T-helper 1 cell treated with Interleukin-12 subunit alpha and Interleukin-12 subunit beta and Interleukin-4 antibody, amounts not matched to agents 30 μg/mL and 1 μg/mL, for 36 hours (primary cell): Measurements from ENCODE around the gene ACRV1.

Experiments
- H3K27ac Mint-ChIP-seq: one replicate; pipeline ENCODE4 v1.8.0; 2021; ENCODE audit warnings: mild to moderate bottlenecking, mixed read lengths
- H3K27me3 Mint-ChIP-seq: one replicate; pipeline ENCODE4 v1.8.0; 2021; ENCODE audit warnings: low read depth, mixed read lengths
- H3K36me3 Mint-ChIP-seq: one replicate; pipeline ENCODE4 v1.8.0; 2021; ENCODE audit warnings: low read depth, mixed read lengths
- H3K4me1 Mint-ChIP-seq: one replicate; pipeline ENCODE4 v1.8.0; 2021; ENCODE audit warnings: low read depth, mixed read lengths
- H3K4me3 Mint-ChIP-seq: one replicate; pipeline ENCODE4 v1.8.0; 2021; ENCODE audit warnings: mild to moderate bottlenecking, moderate library complexity, mixed read lengths
- H3K9me3 Mint-ChIP-seq: one replicate; pipeline ENCODE4 v1.8.0; 2021; ENCODE audit warnings: mixed read lengths

ACRV1 gene

DNA sequence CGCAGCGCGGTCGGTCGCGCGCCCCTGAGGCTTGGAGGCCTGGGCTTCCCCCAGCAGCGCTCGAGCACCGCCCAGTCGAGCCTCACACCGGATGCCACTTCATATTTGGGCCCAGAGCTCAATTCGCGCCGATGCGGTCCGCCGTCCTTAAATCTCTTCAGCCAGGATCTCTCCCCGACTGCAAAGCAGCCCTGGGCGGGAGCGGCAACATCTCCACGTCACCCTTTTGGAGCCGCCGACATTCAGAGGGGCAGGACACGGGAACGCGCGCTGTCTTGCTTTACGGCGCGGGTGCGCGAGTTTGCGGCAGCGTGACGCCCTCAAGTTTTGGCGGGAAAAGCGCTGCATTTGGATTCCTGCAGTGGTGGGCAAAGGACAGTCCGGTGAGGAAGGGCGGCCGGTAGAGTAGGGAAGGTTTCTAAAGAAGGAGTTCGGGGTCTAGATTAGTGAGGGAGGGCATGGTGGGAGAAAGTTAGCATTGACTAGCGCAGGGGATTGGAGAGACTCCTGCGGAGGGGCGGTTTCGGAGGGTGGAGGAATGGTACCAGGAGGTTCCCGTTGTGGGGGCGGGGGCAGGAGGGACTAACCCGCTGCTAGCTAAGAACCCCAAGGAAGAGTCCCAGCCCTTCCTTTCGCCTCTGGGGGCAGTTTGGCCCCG is 54.9 kb downstream of the ACRV1 start:
- H3K4me1 Mint-ChIP-seq = peaks cover 31% of the 10 kb centered on the region
- H3K9me3 Mint-ChIP-seq = no peaks in the 10 kb centered on the region
- peak overlapping the region; percentile 98 for H3K4me3 Mint-ChIP-seq
- H3K36me3 Mint-ChIP-seq = peaks cover 33% of the 10 kb centered on the region
- H3K27ac Mint-ChIP-seq = peak overlapping the region; percentile 98
- no peaks in the 10 kb centered on the region for H3K27me3 Mint-ChIP-seq

DNA sequence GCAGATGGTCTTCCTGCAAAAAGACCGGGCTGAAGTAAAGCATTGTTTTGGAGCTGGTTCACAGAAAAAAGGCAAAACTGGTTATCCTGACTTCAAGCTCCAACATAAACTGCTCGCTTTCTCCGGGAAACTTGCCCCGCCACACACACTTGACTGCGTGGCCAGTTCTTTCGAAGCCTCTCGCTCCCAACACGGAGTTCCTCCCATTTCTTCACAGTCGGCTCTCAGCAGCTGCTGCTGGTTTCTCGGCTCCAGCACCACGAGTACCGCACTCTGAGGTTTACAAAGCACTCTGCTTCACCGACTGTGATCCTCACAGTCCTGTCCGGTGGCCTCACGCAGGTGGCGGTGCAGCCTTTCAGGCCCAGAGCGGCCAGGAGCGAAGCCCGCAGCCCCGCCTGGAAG is 55.4 kb downstream of the ACRV1 start:
- Mint-ChIP-seq H3K36me3 (peaks cover 33% of the 10 kb centered on the region), H3K4me3 (peak overlapping the region; percentile 98), H3K4me1 (peaks cover 31% of the 10 kb centered on the region), H3K27me3 (no peaks in the 10 kb centered on the region), H3K9me3 (no peaks in the 10 kb centered on the region), H3K27ac (peak overlapping the region; percentile 98)

DNA sequence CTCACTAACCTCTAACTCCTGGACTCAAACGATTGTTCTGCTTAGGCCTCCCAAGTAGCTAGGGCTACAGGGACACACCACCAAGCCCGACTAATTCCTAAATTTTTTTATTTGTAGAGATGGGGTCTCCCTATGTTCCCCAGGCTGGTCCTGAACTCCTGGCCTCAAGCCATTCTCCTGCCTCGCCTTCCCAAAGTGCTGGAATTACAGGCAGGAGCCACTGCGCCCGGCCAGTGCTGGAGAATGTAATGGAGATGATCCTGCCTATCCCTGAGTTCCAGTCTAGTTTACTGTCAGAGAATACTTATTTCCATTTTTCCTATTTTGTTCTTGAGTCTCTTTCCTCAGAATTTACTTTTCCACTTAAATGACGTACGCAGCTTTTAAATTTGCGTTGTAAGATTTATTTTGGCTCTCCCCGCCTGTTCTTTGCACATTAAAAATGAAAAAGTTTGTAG is 55.9 kb downstream of the ACRV1 start, which contains the start of gene CHEK1:
TSS of gene CHEK1 (plus strand) at position 408 of the 458 bp plus-strand sequence. CDS start 1,606 bp downstream, outside the sequence.
- Mint-ChIP-seq H3K4me3 (peak within 1 kb of the TSS; percentile 98), H3K4me1 (peaks cover 31% of the 10 kb centered on the region), H3K27me3 (no peaks in the 10 kb centered on the region), H3K36me3 (peaks cover 37% of the 10 kb centered on the region), H3K27ac (peak within 1 kb of the TSS; percentile 98), H3K9me3 (no peaks in the 10 kb centered on the region)

DNA sequence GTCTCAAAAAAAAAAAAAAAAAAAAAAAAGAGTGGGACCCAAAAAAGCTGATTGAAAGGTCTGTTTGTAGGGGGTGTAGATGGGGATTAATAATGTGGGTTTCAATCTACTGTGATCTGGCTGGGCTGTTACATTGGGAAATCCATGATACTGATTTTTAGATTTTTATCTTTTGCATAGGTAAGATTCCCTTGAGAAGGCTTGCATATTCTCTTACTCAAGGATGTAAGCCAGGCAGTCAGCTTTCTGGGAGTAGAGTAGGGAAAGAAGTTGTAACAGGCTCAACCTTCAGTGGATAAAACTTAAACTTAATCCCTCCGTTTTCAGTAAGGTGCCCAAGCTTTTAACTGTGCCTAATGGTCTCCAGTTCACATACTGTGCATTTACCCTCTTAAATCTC is 57.6 kb downstream of the ACRV1 start:
- Mint-ChIP-seq H3K27me3 (no peaks in the 10 kb centered on the region), H3K27ac (peak overlapping the region; percentile 26), H3K4me1 (peaks cover 22% of the 10 kb centered on the region), H3K9me3 (no peaks in the 10 kb centered on the region), H3K36me3 (peaks cover 48% of the 10 kb centered on the region), H3K4me3 (no peak overlapping the region)

DNA sequence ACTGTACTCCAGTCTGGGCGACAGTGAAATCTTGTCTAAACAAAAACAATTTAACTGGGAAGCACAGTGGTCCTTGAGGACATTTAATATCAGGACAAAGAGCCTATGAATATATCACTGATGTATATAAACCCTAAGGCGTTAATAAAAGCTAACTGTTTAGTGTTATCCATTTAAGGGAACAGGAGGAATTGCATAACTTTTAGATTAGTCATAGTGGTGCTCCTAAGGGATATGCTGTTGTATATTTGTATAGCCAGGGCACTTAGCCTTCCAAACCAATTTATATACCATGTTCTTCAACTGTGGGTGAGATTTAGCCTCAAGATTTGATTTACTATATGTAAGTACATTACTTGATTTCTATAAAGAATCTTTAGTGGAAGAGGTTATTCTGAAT is 58.7 kb downstream of the ACRV1 start:
- H3K36me3 Mint-ChIP-seq = peaks cover 49% of the 10 kb centered on the region
- H3K4me3 Mint-ChIP-seq = no peak overlapping the region
- H3K27ac Mint-ChIP-seq = no peak overlapping the region
- no peaks in the 10 kb centered on the region for H3K27me3 Mint-ChIP-seq
- H3K9me3 Mint-ChIP-seq = no peaks in the 10 kb centered on the region
- peaks cover 13% of the 10 kb centered on the region for H3K4me1 Mint-ChIP-seq
